ENCODE data around the gene SKA2.
"Not testable (repeated sequence)": the region's sequence is repeated elsewhere in the genome, so short reads cannot be mapped to it uniquely, and the experiment has no call there.

The SKA2 gene, protein sequence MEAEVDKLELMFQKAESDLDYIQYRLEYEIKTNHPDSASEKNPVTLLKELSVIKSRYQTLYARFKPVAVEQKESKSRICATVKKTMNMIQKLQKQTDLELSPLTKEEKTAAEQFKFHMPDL

DNA sequence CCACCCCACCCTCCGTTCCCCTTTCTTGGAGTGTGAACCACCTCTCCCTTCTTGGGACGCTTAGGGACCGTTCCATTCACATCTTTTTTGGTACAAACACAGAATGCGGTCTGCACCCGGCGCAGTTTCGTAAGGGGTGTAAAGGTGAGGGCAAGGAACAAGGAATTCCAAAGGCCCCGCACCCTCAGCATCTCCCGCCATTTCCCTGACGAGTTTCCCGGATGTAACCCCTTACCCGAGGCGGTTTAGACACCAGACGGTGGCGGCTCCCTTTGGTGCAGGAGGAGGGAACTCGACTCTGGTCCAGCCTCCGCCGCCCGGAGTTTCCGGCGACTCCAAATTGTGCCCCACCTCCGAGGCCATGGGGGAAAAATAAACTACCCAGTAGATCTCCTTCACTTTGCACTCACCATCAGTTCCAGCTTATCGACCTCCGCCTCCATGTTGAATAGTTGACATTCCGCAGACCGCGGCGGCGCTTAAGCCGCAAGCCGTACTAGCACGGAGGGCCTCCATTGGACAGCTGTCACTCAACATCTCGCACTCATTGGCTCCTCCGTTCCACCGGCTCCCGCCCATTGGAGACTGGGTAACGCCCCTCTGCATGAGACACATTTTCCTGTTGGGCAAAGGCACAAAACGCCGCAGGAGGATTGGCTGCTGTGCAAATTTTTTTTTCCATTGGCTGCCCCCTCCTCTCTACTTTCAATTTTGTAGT is at the start of gene SKA2:
SKA2 (minus strand) TSS at position 466 of the 718 bp plus-strand sequence; CDS start at position 443, 23 bp downstream.
- in situ Hi-C loops (cut with MboI; ENCODE audit: low pct_unique_long_range_greater_than_20kb, low sequenced_read_pairs) = no loop called here
- DNase-seq = no peak

DNA sequence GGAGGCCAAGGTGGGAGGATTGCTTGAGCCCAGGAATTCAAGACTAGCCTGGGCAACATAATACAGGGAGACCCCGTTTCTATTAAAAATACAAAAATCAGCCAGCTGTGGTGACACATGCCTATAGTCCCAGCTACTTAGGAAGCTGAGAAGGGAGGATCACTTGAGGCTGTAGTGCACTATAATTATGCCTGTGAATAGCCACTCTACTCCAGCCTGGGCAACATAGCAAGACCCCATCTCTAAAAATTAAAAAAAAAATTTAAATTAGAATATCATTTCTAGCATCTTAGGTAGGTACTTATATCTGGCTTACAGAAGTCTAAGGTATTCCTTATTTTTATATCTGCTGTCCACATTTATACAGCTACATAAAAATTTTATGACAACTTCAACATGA is 47.3 kb upstream of the SKA2 start:
- DNase-seq = no peak
- in situ Hi-C loops (cut with MboI; ENCODE audit: low pct_unique_long_range_greater_than_20kb, low sequenced_read_pairs) = no loop called here

DNA sequence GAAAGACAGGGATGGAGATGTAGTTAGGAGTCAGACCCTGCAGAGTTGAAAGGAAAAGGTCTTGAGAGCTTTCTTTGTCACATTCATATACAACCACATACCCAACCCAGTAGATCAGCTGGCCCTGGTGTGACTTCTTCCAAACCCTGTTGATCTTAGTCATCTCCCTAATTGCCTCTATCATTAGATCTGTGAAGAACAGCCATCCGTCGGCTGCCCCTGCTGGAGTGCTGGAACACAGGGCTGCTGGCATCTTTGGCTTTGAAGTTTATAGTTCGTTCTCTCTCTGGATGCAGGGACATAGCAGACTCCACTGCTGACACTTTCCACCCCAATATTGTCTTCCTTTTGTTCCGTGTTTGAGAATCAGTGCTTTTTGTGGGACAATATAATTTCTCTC is 44.4 kb upstream of the SKA2 start:
- in situ Hi-C loops (cut with MboI; ENCODE audit: low pct_unique_long_range_greater_than_20kb, low sequenced_read_pairs) = no loop called here
- DNase-seq = no peak

DNA sequence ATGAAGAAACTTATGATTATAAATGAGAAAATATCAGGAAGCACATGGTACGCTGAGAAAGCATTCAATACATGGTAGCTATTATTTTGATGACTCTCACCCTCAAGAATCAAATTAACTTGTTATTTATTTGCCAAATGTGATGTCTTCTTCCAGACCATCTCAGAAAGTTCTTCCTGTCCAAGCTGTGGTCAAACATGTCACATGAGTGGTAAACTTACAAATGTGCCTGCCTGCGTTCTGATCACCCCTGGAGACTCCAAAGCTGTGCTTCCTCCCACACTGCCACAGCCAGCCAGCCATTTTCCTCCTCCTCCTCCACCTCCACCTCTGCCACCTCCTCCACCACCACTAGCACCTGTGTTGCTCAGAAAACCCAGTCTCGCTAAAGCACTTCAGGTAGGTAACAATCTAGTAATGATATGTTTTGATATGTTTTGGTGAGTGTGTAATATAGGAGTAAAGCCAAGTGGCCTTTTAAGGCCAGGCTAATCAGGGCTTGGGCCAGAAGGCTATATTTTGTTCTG is 38.4 kb upstream of the SKA2 start:
- in situ Hi-C loops (cut with MboI; ENCODE audit: low pct_unique_long_range_greater_than_20kb, low sequenced_read_pairs) = no loop called here
- no peak for DNase-seq

DNA sequence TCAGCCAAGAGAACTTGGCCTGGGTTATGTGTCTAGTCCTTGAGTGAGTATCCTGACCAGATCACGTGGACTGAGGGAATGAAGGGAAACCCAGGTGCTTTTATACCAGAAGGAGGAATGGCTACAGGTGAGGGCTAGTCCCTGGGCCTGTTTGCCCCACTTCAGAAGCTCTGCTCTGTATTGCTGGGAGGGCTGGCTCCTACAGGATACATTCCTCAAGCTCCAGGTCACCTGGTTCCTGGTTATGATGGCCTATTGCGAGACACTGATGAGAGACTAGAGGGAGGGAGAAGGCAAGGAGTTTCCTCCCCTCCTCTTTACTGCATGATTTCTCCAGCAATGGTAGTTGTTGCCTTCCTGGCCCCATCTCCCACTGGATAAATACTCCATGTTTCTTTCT is 35.8 kb upstream of the SKA2 start:
- no peak for DNase-seq
- in situ Hi-C loops (cut with MboI; ENCODE audit: low pct_unique_long_range_greater_than_20kb, low sequenced_read_pairs) = no loop called here

DNA sequence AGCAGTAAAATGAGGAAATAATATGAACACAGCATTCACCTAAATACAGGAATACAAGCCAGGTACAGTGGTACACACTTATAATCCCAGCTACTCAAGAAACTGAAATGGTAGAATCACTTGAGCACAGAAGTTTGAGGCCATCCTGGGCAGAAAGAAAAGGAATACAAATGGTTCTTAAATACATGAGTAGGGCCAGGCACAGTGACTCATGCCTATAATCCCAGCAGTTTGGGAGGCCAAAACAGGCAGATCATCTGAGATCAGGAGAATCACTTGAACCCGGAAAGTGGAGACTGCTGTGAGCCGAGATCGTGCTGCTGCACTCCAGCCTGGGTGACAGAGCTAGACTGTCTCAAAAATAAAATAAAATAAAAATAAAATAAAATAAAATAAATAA is 31.9 kb upstream of the SKA2 start:
- in situ Hi-C loops (cut with MboI; ENCODE audit: low pct_unique_long_range_greater_than_20kb, low sequenced_read_pairs) = no loop called here
- no peak for DNase-seq

DNA sequence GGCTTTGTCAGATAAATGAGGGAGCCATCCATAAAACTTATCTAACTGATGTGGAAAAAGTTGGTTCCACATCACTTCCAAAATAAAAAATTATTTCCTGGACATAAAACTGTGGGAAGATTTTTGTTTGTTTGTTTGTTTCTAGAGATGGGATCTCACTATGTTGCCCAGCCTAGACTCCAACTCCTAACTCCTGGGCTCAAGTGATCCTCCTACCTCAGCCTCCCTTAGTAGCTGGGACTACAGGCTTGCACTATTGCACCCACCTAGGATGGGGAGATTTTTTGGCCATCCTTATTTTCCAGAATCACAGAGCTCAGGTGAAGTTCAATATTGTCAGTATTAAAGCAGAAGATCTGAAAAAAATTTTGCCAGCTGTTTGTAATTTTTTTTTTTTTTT is 31.0 kb upstream of the SKA2 start:
- in situ Hi-C loops (cut with MboI; ENCODE audit: low pct_unique_long_range_greater_than_20kb, low sequenced_read_pairs) = no loop called here

DNA sequence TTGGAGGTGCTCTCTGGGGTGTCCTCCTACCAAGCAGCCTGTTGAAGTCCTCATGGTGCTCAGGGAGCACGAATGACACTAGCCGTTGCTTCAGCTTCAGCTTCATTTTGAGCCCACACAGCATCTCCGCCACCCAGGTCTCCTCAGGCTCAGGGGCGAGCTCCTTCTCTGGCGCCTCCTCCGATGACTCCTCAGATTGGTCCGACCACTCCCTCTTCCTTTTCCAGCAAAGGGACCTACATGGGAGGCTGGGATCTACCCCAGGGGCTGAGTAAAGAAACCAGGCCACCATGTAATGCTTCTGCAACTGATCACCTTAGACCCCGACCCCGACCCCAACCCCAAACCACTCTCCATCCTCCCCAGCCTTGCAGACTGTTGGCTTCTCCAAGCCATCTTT is 26.5 kb upstream of the SKA2 start:
- in situ Hi-C loops (cut with MboI; ENCODE audit: low pct_unique_long_range_greater_than_20kb, low sequenced_read_pairs) = no loop called here
- DNase-seq = no peak

More for the DNA sequence above, 31.0 kb upstream of the SKA2 start:
- no peak for DNase-seq

DNA sequence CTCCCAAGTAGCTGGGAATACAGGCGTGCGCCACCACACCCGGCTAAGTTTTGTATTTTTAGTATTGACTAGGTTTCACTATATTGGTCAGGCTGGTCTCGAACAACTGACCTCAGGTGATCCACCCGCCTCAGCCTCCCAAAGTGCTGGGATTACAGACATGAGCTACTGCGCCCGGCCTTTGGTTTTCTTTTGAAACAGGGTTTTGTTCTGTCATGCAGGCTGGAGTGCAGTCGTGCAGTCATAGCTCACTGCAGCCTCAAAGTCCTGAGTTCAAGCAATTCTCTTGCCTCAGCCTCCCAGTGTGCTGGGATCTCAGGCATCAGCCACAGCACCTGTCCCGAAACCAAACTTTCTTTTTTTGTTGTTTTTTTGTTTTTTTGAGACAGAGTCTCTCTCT is 25.6 kb upstream of the SKA2 start:
- in situ Hi-C loops (cut with MboI; ENCODE audit: low pct_unique_long_range_greater_than_20kb, low sequenced_read_pairs) = no loop called here
- no peak for DNase-seq

DNA sequence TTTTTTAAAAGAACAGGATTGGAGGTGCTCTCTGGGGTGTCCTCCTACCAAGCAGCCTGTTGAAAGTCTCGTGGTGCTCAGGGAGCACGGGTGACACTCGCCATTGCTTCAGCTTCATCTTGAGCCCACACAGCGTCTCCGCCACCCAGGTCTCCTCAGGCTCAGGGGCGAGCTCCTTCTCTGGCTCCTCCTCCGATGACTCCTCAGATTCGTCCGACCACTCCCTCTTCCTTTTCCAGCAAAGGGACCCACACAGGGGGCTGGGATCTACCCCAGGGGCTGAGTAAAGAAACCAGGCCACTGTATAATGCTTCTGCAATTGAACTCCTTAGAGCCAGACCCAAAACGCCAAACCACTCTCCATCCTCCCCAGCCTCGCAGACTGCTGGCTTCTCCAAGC is 24.6 kb upstream of the SKA2 start:
- in situ Hi-C loops (cut with MboI; ENCODE audit: low pct_unique_long_range_greater_than_20kb, low sequenced_read_pairs); DNase-seq: not testable (repeated sequence)

DNA sequence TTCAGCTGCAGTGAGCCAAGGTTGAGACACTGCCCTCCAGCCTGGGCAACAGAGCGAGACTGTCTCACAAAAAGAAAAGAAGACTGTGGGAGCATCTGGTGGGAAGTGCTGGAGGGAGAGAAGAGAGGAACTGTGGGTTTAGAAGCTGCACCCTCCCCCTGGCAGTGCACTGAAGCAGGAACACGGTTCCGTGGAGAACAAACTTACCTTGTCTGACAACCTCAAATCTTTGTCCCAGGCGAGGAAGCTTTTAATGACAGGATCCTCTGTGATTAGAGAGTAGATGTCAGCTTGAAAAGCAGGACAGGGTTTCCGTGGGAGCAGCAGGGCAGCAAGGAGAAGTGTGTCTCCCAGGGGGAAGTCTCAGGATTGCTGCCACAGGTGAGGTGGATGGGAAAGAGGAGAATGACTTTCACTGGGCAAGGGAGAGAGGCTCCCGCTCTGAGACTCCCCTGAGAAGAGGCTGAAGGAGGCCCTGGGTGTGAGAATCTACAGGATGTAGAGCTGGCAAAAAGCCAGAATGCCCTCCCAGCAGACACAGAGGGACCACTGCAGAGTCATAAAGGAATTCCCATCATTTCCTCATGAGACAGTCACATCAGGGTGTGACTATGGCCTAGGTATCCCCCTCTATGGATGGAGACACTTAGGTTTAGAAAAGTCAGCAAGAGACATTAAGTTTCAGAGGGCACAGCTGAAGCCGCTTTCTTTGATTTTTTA is 23.4 kb upstream of the SKA2 start:
- DNase-seq = no peak
- in situ Hi-C loops (cut with MboI; ENCODE audit: low pct_unique_long_range_greater_than_20kb, low sequenced_read_pairs) = no loop called here

DNA sequence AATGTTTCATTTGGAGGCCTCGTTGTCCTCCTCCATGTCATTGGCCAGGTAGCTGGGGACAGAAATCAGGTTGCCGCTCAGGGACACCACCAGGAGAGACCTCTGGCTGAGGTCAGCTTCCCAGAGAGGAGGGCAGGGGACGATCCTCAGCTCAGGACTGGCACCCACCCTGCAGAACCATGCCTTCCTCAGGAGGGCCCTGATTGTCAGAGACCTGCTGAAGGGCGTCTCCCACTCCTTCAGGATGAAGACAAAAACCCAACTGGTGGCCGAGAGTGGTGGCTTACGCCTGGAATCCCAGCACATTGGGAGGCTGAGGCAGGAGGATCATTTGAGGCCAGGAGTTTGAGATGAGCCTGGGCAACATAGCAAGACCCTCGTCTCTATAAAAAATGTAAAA is 20.1 kb upstream of the SKA2 start:
- in situ Hi-C loops (cut with MboI; ENCODE audit: low pct_unique_long_range_greater_than_20kb, low sequenced_read_pairs) = no loop called here
- no peak for DNase-seq

DNA sequence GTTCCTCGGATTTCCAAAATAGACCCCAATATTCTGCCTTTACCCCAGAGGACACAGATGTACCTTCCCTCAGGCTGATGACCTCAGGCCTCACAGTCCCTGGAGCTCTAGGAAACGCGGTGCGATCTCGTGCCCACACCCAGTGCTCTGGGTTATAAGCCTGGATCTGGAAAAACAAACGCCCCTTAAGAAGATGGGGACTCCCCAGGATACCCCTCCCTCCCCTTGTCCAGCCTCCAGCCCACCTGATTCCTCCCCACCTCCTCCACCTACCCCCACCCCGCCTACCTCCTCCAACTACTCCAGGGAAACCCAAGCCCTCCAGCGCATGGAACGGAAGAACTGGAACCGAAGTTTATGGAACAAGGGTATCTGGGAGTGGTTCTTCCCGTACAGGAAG is 19.7 kb upstream of the SKA2 start:
- in situ Hi-C loops (cut with MboI; ENCODE audit: low pct_unique_long_range_greater_than_20kb, low sequenced_read_pairs) = no loop called here
- DNase-seq = no peak

DNA sequence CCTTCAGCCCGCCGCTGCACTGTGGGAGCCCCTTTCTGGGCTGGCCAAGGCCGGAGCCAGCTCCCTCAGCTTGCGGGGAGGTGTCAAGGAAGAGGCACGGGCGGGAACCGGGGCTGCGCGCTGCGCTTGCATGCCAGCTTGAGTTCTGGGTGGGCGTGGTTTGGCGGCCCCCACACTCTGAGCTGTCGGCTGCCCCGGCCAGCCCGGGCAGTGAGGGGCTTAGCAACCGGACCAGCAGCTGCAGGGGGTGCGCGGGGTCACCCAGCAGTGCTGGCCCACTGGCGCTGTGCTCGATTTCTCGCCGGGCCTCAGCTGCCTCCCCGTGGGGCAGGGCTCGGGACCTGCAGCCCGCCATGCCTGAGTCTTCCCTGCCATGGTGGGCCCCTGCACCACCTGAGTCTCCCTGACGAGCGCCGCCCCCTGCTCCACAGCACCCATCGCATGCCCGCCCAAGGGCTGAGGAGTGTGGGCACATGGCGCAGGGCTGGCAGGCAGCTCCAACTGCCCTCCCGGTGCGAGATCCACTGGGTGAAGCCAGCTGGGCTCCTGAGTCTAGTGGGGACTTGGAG is 17.5 kb upstream of the SKA2 start:
- no peak for DNase-seq
- in situ Hi-C loops (cut with MboI; ENCODE audit: low pct_unique_long_range_greater_than_20kb, low sequenced_read_pairs) = no loop called here

DNA sequence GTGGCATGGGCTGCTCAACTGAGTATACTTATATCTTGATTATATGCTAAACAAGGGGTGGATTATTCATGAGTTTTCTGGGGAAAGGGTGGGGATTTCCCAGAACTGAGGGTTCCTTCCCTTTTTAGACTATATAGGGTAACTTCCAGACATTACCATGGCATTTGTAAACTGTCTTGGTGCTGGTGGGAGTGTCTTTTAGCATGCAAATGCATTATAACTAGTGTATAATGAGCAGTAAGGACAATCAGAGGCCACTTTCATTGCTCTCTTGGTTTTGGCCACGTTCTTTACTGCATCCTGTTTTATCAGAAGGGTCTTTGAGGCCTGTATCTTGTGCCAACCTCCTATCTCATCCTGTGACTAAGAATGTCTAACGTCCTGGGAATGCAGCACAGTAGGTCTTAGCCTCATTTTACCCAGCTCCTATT is 12.6 kb upstream of the SKA2 start:
- in situ Hi-C loops (cut with MboI; ENCODE audit: low pct_unique_long_range_greater_than_20kb, low sequenced_read_pairs) = no loop called here
- DNase-seq = no peak

DNA sequence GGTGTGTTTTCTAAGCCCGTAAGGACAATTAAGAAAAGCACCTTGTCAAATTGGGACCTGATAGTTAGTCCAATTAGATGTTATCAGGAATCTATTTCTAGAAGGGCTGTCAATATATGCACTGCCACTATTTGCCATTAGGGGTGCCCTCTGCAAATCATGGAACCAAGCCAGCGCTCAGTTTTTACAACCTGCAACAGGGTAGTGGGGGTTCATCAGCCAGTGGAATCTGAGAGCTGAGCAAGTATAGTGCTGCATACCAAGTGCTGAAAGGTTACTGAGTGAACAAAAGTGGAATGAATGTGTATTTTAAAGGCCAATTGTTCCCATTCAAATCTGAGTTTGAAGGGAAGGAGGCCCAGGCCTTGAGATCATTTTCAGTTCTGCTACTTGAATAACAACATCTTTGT is 11.0 kb upstream of the SKA2 start:
- in situ Hi-C loops (cut with MboI; ENCODE audit: low pct_unique_long_range_greater_than_20kb, low sequenced_read_pairs) = no loop called here
- peak; percentile 62 for DNase-seq

DNA sequence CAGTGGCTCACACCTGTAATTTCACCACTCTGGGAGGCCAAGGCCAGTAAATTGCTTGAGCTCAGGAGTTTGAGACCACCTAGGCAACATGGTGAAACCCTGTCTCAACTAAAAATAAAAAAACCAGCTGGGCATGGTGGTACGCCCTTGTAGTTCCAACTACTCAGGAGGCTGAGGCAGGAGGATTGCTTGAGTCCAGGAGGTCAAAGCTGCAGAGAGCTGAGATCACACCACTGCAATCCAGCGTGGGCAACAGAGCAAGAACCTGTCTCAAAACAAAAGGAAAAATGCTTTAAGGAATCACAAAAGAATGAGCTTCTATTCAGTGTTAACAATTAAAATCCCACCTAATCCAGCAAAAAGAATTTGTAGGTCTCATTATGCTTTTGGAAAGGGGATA is 6.5 kb upstream of the SKA2 start:
- in situ Hi-C loops (cut with MboI; ENCODE audit: low pct_unique_long_range_greater_than_20kb, low sequenced_read_pairs) = no loop called here
- no peak for DNase-seq

DNA sequence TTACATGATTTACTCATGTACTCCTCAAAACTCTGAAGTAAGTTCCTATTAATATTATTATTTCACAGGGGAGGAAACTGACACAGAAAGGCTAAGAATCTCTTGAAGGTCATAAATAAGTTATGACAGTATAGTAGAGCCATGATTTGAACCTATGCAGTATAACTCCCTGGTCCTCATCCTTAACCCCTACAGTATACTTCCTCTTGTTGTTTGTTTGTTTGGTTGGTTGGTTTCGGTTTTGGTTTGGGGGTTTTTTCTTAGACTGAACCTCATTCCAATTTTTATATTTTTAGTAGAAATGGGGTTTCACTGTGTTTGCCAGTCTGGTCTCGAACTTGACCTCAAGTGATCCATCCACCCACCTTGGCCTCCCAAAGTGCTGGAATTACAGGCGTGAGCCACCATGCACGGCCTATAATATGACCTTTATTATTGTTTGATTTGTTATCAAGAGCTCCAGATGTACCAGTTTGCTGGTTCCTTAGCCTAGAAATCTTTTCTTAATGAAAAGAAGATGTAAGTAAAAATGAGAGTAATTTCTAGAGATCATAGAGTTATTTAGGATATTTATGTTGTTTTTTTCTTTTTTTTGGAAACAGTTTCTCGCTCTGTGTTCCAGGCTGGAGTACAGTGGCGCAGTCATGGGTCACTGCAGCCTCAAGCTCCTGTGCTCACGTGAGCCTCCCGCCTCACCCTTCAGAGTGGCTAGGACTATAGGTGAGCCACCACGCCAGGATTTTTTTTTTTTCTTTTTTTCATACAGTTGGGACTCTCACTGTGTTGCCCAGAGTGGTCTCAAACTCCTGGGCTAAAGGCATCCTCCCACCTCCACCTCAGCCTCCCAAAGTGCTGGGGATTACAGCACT is 5.4 kb upstream of the SKA2 start:
- in situ Hi-C loops (cut with MboI; ENCODE audit: low pct_unique_long_range_greater_than_20kb, low sequenced_read_pairs) = no loop called here
- DNase-seq = no peak
